Activated T-cell treated with anti-CD3 and anti-CD28 coated beads, Interleukin-2, amount 50 U/mL, for 4 hours (primary cell): Measurements from ENCODE around the gene OR6C76. TPM values are rescaled to one million over a fixed set of nuclear protein-coding genes. Genes with fewer than 3 reads are reported as not detected.
"Not testable (repeated sequence)": the region's sequence is repeated elsewhere in the genome, so short reads cannot be mapped to it uniquely, and the experiment has no call there.

Experiments used
- ATAC-seq, 2 donors: fragments of 200-7000 bp; cut with Tn5 transposase; one replicate each; pipeline ENCODE4 v1.10.0; 2021
- DNase-seq: peaks from one replicate; pipeline ENCODE4 v3.0.0-alpha.2; 2020
- H3K27me3 Mint-ChIP-seq: one replicate; pipeline ENCODE4 v1.8.0; 2021; ENCODE audit warnings: low read depth, mixed read lengths
- H3K36me3 Mint-ChIP-seq: one replicate; pipeline ENCODE4 v1.8.0; 2022; ENCODE audit warnings: mixed read lengths; ENCODE audit not compliant: insufficient read depth
- H3K4me1 Mint-ChIP-seq: one replicate; pipeline ENCODE4 v1.8.0; 2021; ENCODE audit warnings: low read depth, mixed read lengths
- H3K4me3 Mint-ChIP-seq: one replicate; pipeline ENCODE4 v1.8.0; 2021; ENCODE audit warnings: mild to moderate bottlenecking, moderate library complexity, mixed read lengths
- H3K9me3 Mint-ChIP-seq: one replicate; pipeline ENCODE4 v1.8.0; 2021; ENCODE audit warnings: mixed read lengths
- total RNA-seq, 3 donors: library from RNA; stranded (reverse); gene quantifications; one replicate each; pipeline ENCODE4 v1.2.1, GENCODE V29; 2021

OR6C76 gene
- not detected for total RNA-seq

GRCh38 chr12:55425954-55426353, at the start of gene OR6C76:
Gene OR6C76, plus strand, starts transcription at chr12:55426254. Its CDS starts 0 bp downstream, at chr12:55426254.
- H3K36me3 Mint-ChIP-seq, result no peaks in the 10 kb centered on the region
- no peak within 1 kb of the TSS for H3K4me3 Mint-ChIP-seq
- peaks cover 24% of the 10 kb centered on the region for H3K27me3 Mint-ChIP-seq
- DNase-seq (no peak), ATAC-seq (no peak)
- H3K9me3 Mint-ChIP-seq, result no peaks in the 10 kb centered on the region
- H3K4me1 Mint-ChIP-seq, result no peaks in the 10 kb centered on the region

GRCh38 chr12:55385891-55386290, 40.2 kb upstream of the OR6C76 start:
- Mint-ChIP-seq H3K4me3 (no peak overlapping the region), H3K36me3 (no peaks in the 10 kb centered on the region), H3K9me3 (no peaks in the 10 kb centered on the region), H3K4me1 (no peaks in the 10 kb centered on the region), H3K27me3 (peaks cover 3% of the 10 kb centered on the region)
- no peak for DNase-seq
- ATAC-seq, result no peak

- H3K27me3 Mint-ChIP-seq, result peaks cover 6% of the 10 kb centered on the region
- no peaks in the 10 kb centered on the region for H3K36me3 Mint-ChIP-seq
- no peak overlapping the region for H3K4me3 Mint-ChIP-seq
- no peaks in the 10 kb centered on the region for H3K4me1 Mint-ChIP-seq
- no peak for ATAC-seq
- no peak for DNase-seq
- H3K9me3 Mint-ChIP-seq, result no peaks in the 10 kb centered on the region
These were observed 33.8 kb upstream of the OR6C76 start for GRCh38 chr12:55392032-55392795.

GRCh38 chr12:55396326-55396725, 29.7 kb upstream of the OR6C76 start:
- no peaks in the 10 kb centered on the region for H3K36me3 Mint-ChIP-seq
- DNase-seq, result no peak
- H3K4me3 Mint-ChIP-seq, result no peak overlapping the region
- peaks cover 17% of the 10 kb centered on the region for H3K27me3 Mint-ChIP-seq
- ATAC-seq, result no peak
- H3K9me3 Mint-ChIP-seq, result no peaks in the 10 kb centered on the region
- H3K4me1 Mint-ChIP-seq, result no peaks in the 10 kb centered on the region

GRCh38 chr12:55400229-55400628, 25.8 kb upstream of the OR6C76 start, which contains the start of gene OR6C65:
Gene OR6C65, plus strand, starts transcription at chr12:55400529. Its CDS starts 0 bp downstream, at chr12:55400529.
- Mint-ChIP-seq H3K9me3 (no peaks in the 10 kb centered on the region), H3K4me1 (no peaks in the 10 kb centered on the region), H3K27me3 (peaks cover 19% of the 10 kb centered on the region), H3K4me3 (no peak within 1 kb of the TSS), H3K36me3 (no peaks in the 10 kb centered on the region)
- DNase-seq (no peak), ATAC-seq (no peak)

GRCh38 chr12:55407866-55408265, 18.2 kb upstream of the OR6C76 start:
- no peaks in the 10 kb centered on the region for H3K9me3 Mint-ChIP-seq
- no peaks in the 10 kb centered on the region for H3K4me1 Mint-ChIP-seq
- H3K36me3 Mint-ChIP-seq, result no peaks in the 10 kb centered on the region
- no peak overlapping the region for H3K4me3 Mint-ChIP-seq
- H3K27me3 Mint-ChIP-seq, result peaks cover 9% of the 10 kb centered on the region
- no peak for ATAC-seq
- no peak for DNase-seq

GRCh38 chr12:55409133-55409532, 16.9 kb upstream of the OR6C76 start:
- H3K27me3 Mint-ChIP-seq, ATAC-seq, H3K4me3 Mint-ChIP-seq, H3K4me1 Mint-ChIP-seq, DNase-seq, H3K36me3 Mint-ChIP-seq, H3K9me3 Mint-ChIP-seq: not testable (repeated sequence)

- H3K27me3 Mint-ChIP-seq, result peaks cover 34% of the 10 kb centered on the region
- not testable (repeated sequence) for H3K9me3 Mint-ChIP-seq, H3K4me1 Mint-ChIP-seq, H3K36me3 Mint-ChIP-seq, H3K4me3 Mint-ChIP-seq, ATAC-seq, DNase-seq
These were observed 13.9 kb upstream of the OR6C76 start for GRCh38 chr12:55412138-55412537.

- ATAC-seq, H3K4me3 Mint-ChIP-seq, H3K36me3 Mint-ChIP-seq, H3K9me3 Mint-ChIP-seq, H3K4me1 Mint-ChIP-seq, DNase-seq: not testable (repeated sequence)
- peaks cover 44% of the 10 kb centered on the region for H3K27me3 Mint-ChIP-seq
These were observed 12.3 kb upstream of the OR6C76 start for GRCh38 chr12:55413498-55414388.

GRCh38 chr12:55414396-55414823, 11.6 kb upstream of the OR6C76 start:
- not testable (repeated sequence) for H3K4me1 Mint-ChIP-seq, H3K9me3 Mint-ChIP-seq, H3K36me3 Mint-ChIP-seq, H3K4me3 Mint-ChIP-seq, DNase-seq, ATAC-seq
- H3K27me3 Mint-ChIP-seq, result peaks cover 48% of the 10 kb centered on the region

GRCh38 chr12:55414889-55415288, 11.2 kb upstream of the OR6C76 start:
- H3K4me3 Mint-ChIP-seq, result not testable (repeated sequence)
- peaks cover 48% of the 10 kb centered on the region for H3K27me3 Mint-ChIP-seq

GRCh38 chr12:55416961-55417360, 9.1 kb upstream of the OR6C76 start:
- Mint-ChIP-seq H3K27me3 (peaks cover 49% of the 10 kb centered on the region), H3K9me3 (no peaks in the 10 kb centered on the region), H3K4me1 (peaks cover 5% of the 10 kb centered on the region), H3K4me3 (no peak overlapping the region), H3K36me3 (no peaks in the 10 kb centered on the region)
- no peak for DNase-seq
- ATAC-seq, result no peak

More at GRCh38 chr12:55414889-55415288, 11.2 kb upstream of the OR6C76 start:
- peak; percentile 80 to 83 for ATAC-seq
- not testable (repeated sequence) for H3K4me1 Mint-ChIP-seq, H3K9me3 Mint-ChIP-seq, DNase-seq, H3K36me3 Mint-ChIP-seq

- no peak overlapping the region for H3K4me3 Mint-ChIP-seq
- no peaks in the 10 kb centered on the region for H3K9me3 Mint-ChIP-seq
- no peaks in the 10 kb centered on the region for H3K36me3 Mint-ChIP-seq
- DNase-seq (no peak), ATAC-seq (no peak)
- H3K4me1 Mint-ChIP-seq, result peaks cover 1% of the 10 kb centered on the region
- peaks cover 46% of the 10 kb centered on the region for H3K27me3 Mint-ChIP-seq
These were observed 5.6 kb upstream of the OR6C76 start for GRCh38 chr12:55420307-55420962.
